NCI-H1417 treated with DMSO at 0.1 percent for 48 hours (cell line): ENCODE measurements around the gene SNRPD2.
A peak's percentile ranks its signal among the peaks of the same experiment; 100 is the strongest.

Source experiments
- DNase-seq: peaks from one replicate; lab custom pipeline; 2025; lab: John Stamatoyannopoulos, UW

The SNRPD2 gene

GRCh38 chr19:45655073-45655472 is 36.7 kb downstream of the SNRPD2 start:
- DNase-seq = no peak

- DNase-seq = no peak
Observed at GRCh38 chr19:45653634-45654033, 38.1 kb downstream of the SNRPD2 start.

- DNase-seq = no peak
Observed at GRCh38 chr19:45650722-45651121, 41.0 kb downstream of the SNRPD2 start.

- DNase-seq = no peak
Observed at GRCh38 chr19:45646345-45646698, 45.4 kb downstream of the SNRPD2 start.

DNA sequence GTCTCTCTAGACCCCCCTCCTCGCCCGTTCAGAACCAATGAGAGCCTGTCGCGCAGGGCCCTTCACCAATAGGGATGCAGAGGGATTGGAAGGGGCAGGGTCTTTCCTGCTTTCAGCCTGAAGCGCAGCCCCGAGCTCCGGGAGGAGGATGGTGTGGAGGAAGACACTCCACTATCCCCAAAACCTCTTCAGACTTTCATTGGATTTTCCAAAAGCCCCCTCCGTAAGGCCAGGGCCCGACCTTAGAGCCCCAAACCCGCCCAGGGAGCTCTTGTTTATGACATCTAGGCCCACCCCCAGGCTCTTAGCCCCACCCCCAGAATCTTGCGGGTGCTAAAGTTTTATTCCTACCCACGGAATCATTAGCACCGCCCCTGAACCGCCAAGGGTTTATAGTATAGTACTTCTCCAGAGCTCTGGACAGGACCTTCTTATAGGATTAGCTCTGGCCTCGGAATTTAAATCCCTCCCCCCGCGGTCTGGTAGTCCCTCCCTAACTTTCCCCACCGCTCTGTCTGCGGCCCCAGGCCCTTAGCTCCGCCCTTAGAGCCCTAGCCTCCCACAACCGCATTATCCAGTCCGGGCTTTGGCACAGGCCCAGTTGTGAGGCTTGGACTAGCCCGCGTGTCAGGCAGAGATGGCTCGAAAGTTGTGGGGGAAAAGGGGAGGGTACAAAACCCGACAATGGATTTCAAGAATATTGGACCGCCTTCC is 46.0 kb downstream of the SNRPD2 start:
- no peak for DNase-seq

DNA sequence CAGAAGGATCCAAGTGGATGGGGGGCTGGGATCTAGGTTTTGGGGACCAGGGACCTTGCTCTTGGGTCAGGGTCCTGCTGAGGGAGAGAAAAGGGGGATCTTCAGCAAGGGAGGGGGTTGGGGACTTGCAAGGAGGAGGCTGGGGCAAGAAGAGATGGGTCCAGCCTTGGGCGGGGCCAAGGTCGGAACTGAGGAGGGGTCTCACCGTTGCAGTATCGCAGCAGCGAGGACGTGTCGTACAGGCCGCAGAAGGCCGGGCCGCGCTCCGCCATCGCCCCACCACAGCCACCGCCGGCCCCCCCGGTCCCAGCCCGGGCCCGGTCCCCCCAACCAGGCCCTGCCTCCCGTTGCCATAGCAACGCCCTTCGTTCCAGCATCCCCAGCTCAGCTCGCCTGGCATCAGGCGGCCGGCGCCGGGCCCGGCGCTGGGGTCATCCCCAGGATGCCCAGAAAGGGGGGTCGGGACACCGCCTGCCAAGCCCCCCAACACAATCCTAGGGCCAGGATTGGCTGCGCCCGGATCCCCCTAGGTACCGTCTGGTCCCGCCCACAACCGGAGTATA is 46.6 kb downstream of the SNRPD2 start:
- DNase-seq = no peak

DNA sequence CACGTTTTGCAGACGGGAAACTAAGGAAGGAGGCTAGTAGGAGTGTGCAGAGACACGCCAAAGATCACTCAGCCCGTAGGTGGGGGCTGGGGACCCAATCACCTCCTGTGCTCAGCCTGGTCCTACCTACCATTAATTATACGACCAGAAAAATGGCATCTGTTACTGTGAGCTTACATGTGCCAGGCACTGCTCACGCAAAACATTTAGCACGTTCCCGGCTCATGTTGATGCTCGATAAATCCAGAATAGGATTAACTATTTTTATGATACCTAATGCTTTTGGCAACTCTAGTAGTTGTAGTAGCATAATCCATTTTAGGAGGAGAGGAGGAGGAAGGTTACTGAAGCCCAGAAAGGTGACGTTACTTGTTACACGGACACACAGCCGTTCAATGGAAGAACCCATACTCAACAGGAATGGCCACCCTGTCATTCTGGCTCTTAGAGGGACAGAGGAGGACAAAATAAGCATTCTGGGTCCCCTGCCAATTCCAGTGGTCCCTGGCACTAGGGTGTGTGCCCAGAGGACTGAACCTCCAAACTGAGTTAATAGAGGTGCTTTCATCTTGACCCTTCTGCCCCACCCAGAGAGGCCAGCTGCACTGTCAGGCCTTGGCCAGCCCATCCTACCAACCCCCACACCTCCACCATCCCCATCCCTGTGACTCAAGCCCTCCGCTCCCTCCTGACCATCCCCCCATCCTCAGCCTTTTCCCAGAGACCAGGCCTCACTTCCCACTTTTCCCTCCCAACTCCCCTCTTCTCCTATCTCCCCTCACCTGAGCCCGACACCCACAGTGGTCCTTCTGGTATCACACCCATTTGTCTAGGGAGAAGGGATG is 47.6 kb downstream of the SNRPD2 start:
- no peak for DNase-seq

DNA sequence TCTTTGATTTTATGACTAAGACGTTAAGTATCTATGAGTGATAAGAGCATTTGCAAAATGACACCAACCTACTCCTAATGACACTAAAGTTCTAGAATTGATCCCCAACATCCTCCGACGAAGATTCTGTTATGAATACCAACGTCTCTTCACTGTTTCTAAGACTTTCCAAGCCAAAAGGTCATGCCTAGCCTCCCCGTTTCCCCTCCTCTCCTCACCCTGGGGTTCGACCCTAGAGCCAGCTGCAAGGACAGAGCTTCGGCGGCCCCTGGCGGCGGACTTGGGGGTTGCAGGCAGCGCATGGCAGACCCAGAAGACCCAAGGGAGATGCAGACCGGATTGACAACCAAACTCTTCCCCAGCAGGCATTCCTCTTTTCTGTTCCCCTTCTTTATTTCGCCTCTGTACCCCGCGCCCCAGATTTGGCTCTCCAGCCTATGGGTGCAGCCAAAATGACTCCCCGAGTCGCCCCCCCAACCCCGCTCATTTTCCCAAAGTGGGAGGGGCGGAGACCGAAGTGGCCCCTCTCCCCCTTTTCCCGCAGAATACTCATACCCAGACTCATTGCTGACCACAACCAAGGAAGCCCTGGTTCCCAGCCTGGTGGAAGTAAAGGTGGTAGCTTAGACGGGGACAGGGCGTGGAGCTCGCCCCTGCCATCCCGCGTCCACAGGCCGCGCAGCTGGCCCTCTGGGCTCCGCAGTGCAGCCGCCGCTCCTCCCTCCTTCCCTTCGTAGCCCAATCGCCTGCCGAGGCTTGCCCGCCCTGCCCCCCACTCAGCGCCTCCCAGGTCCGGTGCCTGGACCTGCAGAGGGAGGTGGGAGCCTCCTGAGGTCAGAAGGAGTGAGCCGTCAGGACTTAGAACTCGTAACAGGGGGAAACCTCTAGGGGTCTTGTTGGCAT is 48.5 kb downstream of the SNRPD2 start:
- peak; percentile 53 for DNase-seq

- DNase-seq = peak; percentile 53
Observed at GRCh38 chr19:45641274-45642105, 50.3 kb downstream of the SNRPD2 start.

GRCh38 chr19:45640849-45641273 is 50.9 kb downstream of the SNRPD2 start:
- DNase-seq = no peak

- DNase-seq = no peak
Observed at GRCh38 chr19:45638930-45639729, 52.6 kb downstream of the SNRPD2 start, which contains the start of gene EML2. Gene EML2 (minus strand): TSS chr19:45639397. CDS start chr19:45639376, 21 bp downstream.

DNA sequence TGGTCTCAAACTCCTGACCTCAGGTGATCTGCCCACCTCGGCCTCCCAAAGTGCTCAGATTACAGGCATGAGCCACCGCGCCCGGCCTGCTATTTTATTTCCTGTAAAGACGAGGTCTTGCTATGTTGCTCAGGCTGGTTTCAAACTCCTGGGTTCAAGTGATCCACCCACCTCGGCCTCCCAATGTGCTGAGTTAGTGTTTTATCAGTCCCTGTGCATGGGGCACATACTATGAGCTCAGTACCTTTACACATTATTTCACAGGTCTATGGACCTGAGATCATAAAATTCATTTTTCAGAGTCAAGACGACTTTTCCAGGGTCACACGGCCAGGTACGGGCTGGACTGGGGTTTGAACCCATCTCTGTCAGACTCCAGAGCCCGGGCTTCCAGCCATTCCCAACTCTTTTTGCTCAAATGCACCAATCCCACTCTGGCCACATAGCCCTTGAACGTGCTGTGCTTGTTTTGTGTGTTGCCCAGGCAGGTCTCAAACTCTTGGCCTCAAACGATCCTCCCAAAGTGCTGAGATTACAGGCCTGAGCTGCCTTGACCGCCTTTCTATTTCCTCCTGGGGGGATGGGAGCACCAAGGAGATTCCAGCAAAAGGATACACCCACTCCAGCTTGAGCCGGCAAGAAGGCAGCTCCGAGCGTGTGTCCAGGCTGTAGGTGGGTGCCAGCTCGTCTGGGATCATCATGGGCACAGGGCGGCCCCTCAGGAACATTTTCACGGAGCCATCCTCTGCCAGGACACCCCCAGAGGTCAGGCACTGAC is 53.7 kb downstream of the SNRPD2 start:
- no peak for DNase-seq
